GM21737 (cell line): ENCODE data around the gene RXFP2.

Experiments used
- ATAC-seq: cut with Tn5 transposase; IDR thresholded peaks from one replicate; pipeline ENCODE4 v1.9.1; 2021; ENCODE audit warnings: mild to moderate bottlenecking, moderate library complexity; ENCODE audit not compliant: unreplicated experiment

Gene RXFP2

GRCh38 chr13:31767175-31767900 lies 28.0 kb downstream of the RXFP2 start:
- ATAC-seq, result no peak

GRCh38 chr13:31768351-31768750 lies 29.0 kb downstream of the RXFP2 start:
- ATAC-seq, result no peak

- no peak for ATAC-seq
Observed at GRCh38 chr13:31769575-31769974, 30.2 kb downstream of the RXFP2 start.

- ATAC-seq, result no peak
Observed at GRCh38 chr13:31772231-31772630, 32.9 kb downstream of the RXFP2 start.

- no peak for ATAC-seq
Observed at GRCh38 chr13:31773538-31773937, 34.2 kb downstream of the RXFP2 start.

- ATAC-seq, result no peak
Observed at GRCh38 chr13:31774186-31774750, 34.9 kb downstream of the RXFP2 start.

- no peak for ATAC-seq
Observed at GRCh38 chr13:31775148-31775547, 35.8 kb downstream of the RXFP2 start.

- ATAC-seq, result no peak
Observed at GRCh38 chr13:31775686-31776085, 36.4 kb downstream of the RXFP2 start.

GRCh38 chr13:31781064-31781463 lies 41.7 kb downstream of the RXFP2 start:
- ATAC-seq, result no peak

GRCh38 chr13:31786011-31786410 lies 46.7 kb downstream of the RXFP2 start:
- no peak for ATAC-seq

- ATAC-seq, result no peak
Observed at GRCh38 chr13:31790992-31791391, 51.7 kb downstream of the RXFP2 start.

- no peak for ATAC-seq
Observed at GRCh38 chr13:31793246-31793645, 53.9 kb downstream of the RXFP2 start.

- ATAC-seq, result no peak
Observed at GRCh38 chr13:31794452-31794851, 55.1 kb downstream of the RXFP2 start.

GRCh38 chr13:31797154-31797775 lies 57.9 kb downstream of the RXFP2 start:
- ATAC-seq, result no peak

GRCh38 chr13:31798189-31798588 lies 58.9 kb downstream of the RXFP2 start:
- ATAC-seq, result no peak

- no peak for ATAC-seq
Observed at GRCh38 chr13:31801088-31801487, 61.8 kb downstream of the RXFP2 start.

- no peak for ATAC-seq
Observed at GRCh38 chr13:31803311-31803710, 64.0 kb downstream of the RXFP2 start.

- ATAC-seq, result no peak
Observed at GRCh38 chr13:31805841-31806240, 66.5 kb downstream of the RXFP2 start.

GRCh38 chr13:31807090-31807541 lies 67.8 kb downstream of the RXFP2 start:
- ATAC-seq, result no peak

- no peak for ATAC-seq
Observed at GRCh38 chr13:31814536-31814935, 75.2 kb downstream of the RXFP2 start.

- ATAC-seq, result no peak
Observed at GRCh38 chr13:31815361-31816144, 76.2 kb downstream of the RXFP2 start.
